Activated T-cell treated with anti-CD3 and anti-CD28 coated beads, Interleukin-2, amount 50 U/mL, for 72 hours (primary cell): ENCODE data around the gene SPATA13. TPM values are rescaled to one million over a fixed set of nuclear protein-coding genes. Genes with fewer than 3 reads are reported as not detected.

Experiments
- ATAC-seq, 2 donors: fragments of 150-1000 bp; cut with Tn5 transposase; replicated peaks in 1 of 2; 2 replicates each; pipeline ENCODE4 v1.10.0; 2021; ENCODE audit warnings: moderate library complexity in 2 of 2, mild to moderate bottlenecking in 1 of 2
- DNase-seq, 2 donors: peaks; one replicate each; pipeline ENCODE4 v3.0.0; 2021 to 2022; ENCODE audit warnings: mixed read lengths in 1 of 2
- H3K27ac Mint-ChIP-seq: one replicate; pipeline ENCODE4 v1.8.0; 2022; ENCODE audit warnings: mild to moderate bottlenecking, moderate library complexity, mixed read lengths
- H3K27me3 Mint-ChIP-seq: one replicate; pipeline ENCODE4 v1.8.0; 2022; ENCODE audit warnings: low read depth, mixed read lengths
- H3K36me3 Mint-ChIP-seq, 2 donors: one replicate each; pipeline ENCODE4 v1.8.0; 2022; ENCODE audit warnings: mixed read lengths in 2 of 2, mild to moderate bottlenecking in 1 of 2; ENCODE audit not compliant: insufficient read depth in 2 of 2
- H3K4me1 Mint-ChIP-seq: one replicate; pipeline ENCODE4 v1.8.0; 2022; ENCODE audit warnings: low read depth, mixed read lengths
- H3K4me3 Mint-ChIP-seq, 2 donors: one replicate each; pipeline ENCODE4 v1.8.0; 2022; ENCODE audit warnings: mild to moderate bottlenecking in 2 of 2, mixed read lengths in 2 of 2, moderate library complexity in 2 of 2
- H3K9me3 Mint-ChIP-seq, 2 donors: one replicate each; pipeline ENCODE4 v1.8.0; 2022; ENCODE audit warnings: mixed read lengths in 2 of 2
- total RNA-seq, 2 donors: library from RNA; stranded (reverse); gene quantifications; one replicate each; pipeline ENCODE4 v1.2.3, GENCODE V29; 2022

SPATA13 gene
- total RNA-seq, 2 donors from 2014 or later, result 60.8 to 68.6 TPM

- H3K27ac Mint-ChIP-seq, result no peak overlapping the region
- no peaks in the 10 kb centered on the region for H3K9me3 Mint-ChIP-seq
- H3K36me3 Mint-ChIP-seq, result no peaks in the 10 kb centered on the region
- peaks cover 48% of the 10 kb centered on the region for H3K4me1 Mint-ChIP-seq
- peak; percentile 56 to 58 for ATAC-seq
- no peaks in the 10 kb centered on the region for H3K27me3 Mint-ChIP-seq
- no peak overlapping the region for H3K4me3 Mint-ChIP-seq
- DNase-seq, result peak; percentile 41 to 44
Observed at GRCh38 chr13:24228852-24229458, 68.4 kb downstream of the SPATA13 start.

- DNase-seq, result no peak
- Mint-ChIP-seq H3K36me3 (no peaks in the 10 kb centered on the region), H3K4me1 (peaks cover 51% of the 10 kb centered on the region), H3K9me3 (no peaks in the 10 kb centered on the region), H3K27ac (no peak overlapping the region), H3K4me3 (no peak overlapping the region), H3K27me3 (no peaks in the 10 kb centered on the region)
- ATAC-seq, result peak in 1 of 2 donors; percentile 29
Observed at GRCh38 chr13:24230428-24231072, 70.0 kb downstream of the SPATA13 start.

DNA sequence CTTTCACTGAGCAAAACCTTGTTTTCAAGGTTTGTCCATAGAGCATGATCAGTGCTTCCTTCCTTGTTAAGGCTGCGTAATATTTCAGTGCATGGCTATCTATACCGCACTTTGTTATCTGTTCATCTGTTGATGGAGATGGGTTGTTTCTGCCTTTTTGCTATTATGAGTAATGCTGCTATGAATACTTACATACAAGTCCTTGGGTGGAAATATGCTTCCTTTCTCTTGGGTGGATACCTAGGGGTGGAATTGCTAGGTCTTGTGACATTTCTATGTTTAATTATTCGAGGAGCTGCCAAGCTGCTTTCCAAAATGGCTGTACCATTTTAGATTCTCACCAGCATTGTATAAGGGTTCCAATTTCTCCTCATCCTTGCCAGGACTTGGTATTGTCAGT, 70.9 kb downstream of the SPATA13 start:
- ATAC-seq (no peak), DNase-seq (no peak)
- no peaks in the 10 kb centered on the region for H3K9me3 Mint-ChIP-seq
- H3K4me1 Mint-ChIP-seq, result peaks cover 51% of the 10 kb centered on the region
- no peak overlapping the region for H3K4me3 Mint-ChIP-seq
- H3K27ac Mint-ChIP-seq, result no peak overlapping the region
- no peaks in the 10 kb centered on the region for H3K27me3 Mint-ChIP-seq
- no peaks in the 10 kb centered on the region for H3K36me3 Mint-ChIP-seq

DNA sequence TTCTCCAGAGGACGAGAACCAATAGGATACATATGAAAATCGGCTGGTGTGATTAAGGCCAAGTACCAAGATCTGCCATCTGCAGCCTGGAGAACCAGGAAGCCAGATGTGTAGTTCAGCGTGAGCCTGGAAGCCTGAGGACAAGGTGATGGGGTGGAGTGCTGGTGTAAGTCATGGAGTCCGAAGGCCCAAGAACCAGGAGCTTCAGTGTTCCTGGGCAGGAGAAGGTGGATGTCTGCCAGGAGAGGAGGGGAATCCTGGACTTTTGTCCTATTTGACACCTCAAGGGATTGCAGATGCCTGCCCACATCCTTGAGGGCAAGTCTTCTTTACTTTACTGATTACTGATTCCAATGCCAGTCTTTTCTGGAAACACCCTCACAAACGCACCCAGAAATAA, 71.5 kb downstream of the SPATA13 start:
- Mint-ChIP-seq H3K9me3 (no peaks in the 10 kb centered on the region), H3K4me1 (peaks cover 51% of the 10 kb centered on the region), H3K36me3 (no peaks in the 10 kb centered on the region), H3K27ac (no peak overlapping the region), H3K27me3 (no peaks in the 10 kb centered on the region), H3K4me3 (no peak overlapping the region)
- ATAC-seq (no peak), DNase-seq (no peak)

GRCh38 chr13:24232474-24232873, 72.0 kb downstream of the SPATA13 start:
- H3K27ac Mint-ChIP-seq, result no peak overlapping the region
- peaks cover 51% of the 10 kb centered on the region for H3K4me1 Mint-ChIP-seq
- no peaks in the 10 kb centered on the region for H3K9me3 Mint-ChIP-seq
- no peaks in the 10 kb centered on the region for H3K27me3 Mint-ChIP-seq
- ATAC-seq (no peak), DNase-seq (no peak)
- no peaks in the 10 kb centered on the region for H3K36me3 Mint-ChIP-seq
- H3K4me3 Mint-ChIP-seq, result no peak overlapping the region

- no peak for DNase-seq
- H3K4me1 Mint-ChIP-seq, result peaks cover 51% of the 10 kb centered on the region
- no peaks in the 10 kb centered on the region for H3K9me3 Mint-ChIP-seq
- peak overlapping the region; percentile 78 for H3K27ac Mint-ChIP-seq
- H3K27me3 Mint-ChIP-seq, result no peaks in the 10 kb centered on the region
- H3K4me3 Mint-ChIP-seq, result peak overlapping the region; percentile 21 to 80
- H3K36me3 Mint-ChIP-seq, result no peaks in the 10 kb centered on the region
- peak; percentile 32 to 64 for ATAC-seq
Observed at GRCh38 chr13:24233351-24233901, 72.9 kb downstream of the SPATA13 start.

DNA sequence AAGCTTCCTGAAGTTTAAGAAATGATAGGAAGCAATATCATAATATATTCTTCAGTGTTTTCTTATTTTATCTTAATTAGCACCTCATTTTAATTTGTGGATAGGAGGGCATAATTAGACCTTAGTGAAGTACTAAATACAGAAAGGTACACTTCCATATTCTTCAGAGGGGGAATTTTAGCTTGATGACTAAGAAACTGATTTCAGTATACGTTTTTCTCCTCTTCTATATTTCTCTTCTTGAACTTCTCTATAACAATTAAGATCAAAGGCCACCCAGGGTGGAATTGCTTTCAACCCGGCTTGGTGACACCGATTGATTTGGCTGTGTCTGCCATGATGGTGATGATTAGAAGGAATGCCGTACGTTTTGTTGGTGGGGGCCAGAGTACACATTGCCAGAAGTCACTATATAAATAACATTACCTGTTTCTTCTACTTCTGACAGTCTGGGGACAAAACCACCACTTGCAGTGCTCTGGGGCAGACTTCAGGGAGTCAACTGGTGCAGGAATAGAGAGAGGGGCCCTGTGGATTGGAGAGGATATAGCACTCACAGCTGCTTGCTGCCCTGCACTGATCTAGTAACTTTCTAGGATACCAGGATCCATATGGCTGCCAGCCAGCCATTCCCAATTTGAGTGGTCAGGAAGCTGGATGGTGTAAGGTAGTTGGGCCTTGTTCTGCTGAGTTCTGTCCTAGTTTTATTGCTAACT, 73.8 kb downstream of the SPATA13 start:
- H3K9me3 Mint-ChIP-seq, result no peaks in the 10 kb centered on the region
- peak; percentile 32 to 38 for ATAC-seq
- no peaks in the 10 kb centered on the region for H3K27me3 Mint-ChIP-seq
- H3K4me3 Mint-ChIP-seq, result peak overlapping the region; percentile 35 to 40
- no peak overlapping the region for H3K27ac Mint-ChIP-seq
- peaks cover 51% of the 10 kb centered on the region for H3K4me1 Mint-ChIP-seq
- H3K36me3 Mint-ChIP-seq, result no peaks in the 10 kb centered on the region
- DNase-seq, result no peak

GRCh38 chr13:24237356-24237755, 76.8 kb downstream of the SPATA13 start:
- ATAC-seq (no peak), DNase-seq (no peak)
- Mint-ChIP-seq H3K27me3 (no peaks in the 10 kb centered on the region), H3K4me1 (peaks cover 30% of the 10 kb centered on the region), H3K27ac (no peak overlapping the region), H3K36me3 (no peaks in the 10 kb centered on the region), H3K9me3 (no peaks in the 10 kb centered on the region), H3K4me3 (no peak overlapping the region)

GRCh38 chr13:24241336-24241735, 80.8 kb downstream of the SPATA13 start:
- ATAC-seq (no peak), DNase-seq (no peak)
- Mint-ChIP-seq H3K4me1 (peaks cover under 1% of the 10 kb centered on the region), H3K4me3 (no peak overlapping the region), H3K27me3 (no peaks in the 10 kb centered on the region), H3K27ac (no peak overlapping the region), H3K9me3 (no peaks in the 10 kb centered on the region), H3K36me3 (no peaks in the 10 kb centered on the region)

DNA sequence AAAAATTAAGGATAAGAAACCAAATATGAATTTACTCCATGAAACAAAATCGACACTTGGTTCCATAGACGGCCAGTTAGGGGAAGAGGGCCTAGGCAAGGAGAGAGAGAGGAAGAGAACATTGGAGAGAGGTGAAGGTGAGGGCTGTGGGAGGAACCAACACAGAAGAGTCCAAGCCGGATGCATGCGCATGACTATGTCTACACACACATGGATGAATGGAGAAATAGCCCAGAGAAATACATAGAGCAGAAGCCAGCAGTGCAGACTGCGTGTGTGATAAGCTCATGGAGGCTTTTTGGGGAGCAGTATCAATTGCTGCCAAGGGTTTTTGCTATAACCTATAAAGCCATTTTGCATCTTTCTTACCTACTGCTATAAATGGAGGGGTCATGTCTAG, 81.6 kb downstream of the SPATA13 start:
- DNase-seq, result no peak
- H3K27ac Mint-ChIP-seq, result no peak overlapping the region
- no peak for ATAC-seq
- no peaks in the 10 kb centered on the region for H3K27me3 Mint-ChIP-seq
- no peak overlapping the region for H3K4me3 Mint-ChIP-seq
- peaks cover 7% of the 10 kb centered on the region for H3K4me1 Mint-ChIP-seq
- no peaks in the 10 kb centered on the region for H3K36me3 Mint-ChIP-seq
- no peaks in the 10 kb centered on the region for H3K9me3 Mint-ChIP-seq

- no peak for ATAC-seq
- Mint-ChIP-seq H3K4me1 (peaks cover 7% of the 10 kb centered on the region), H3K27ac (no peak overlapping the region), H3K27me3 (no peaks in the 10 kb centered on the region), H3K4me3 (no peak overlapping the region), H3K36me3 (no peaks in the 10 kb centered on the region), H3K9me3 (no peaks in the 10 kb centered on the region)
- no peak for DNase-seq
Observed at GRCh38 chr13:24243302-24243701, 82.8 kb downstream of the SPATA13 start.

GRCh38 chr13:24244802-24245201, 84.3 kb downstream of the SPATA13 start:
- ATAC-seq (no peak), DNase-seq (no peak)
- Mint-ChIP-seq H3K27ac (no peak overlapping the region), H3K9me3 (no peaks in the 10 kb centered on the region), H3K4me1 (peaks cover 21% of the 10 kb centered on the region), H3K27me3 (no peaks in the 10 kb centered on the region), H3K36me3 (no peaks in the 10 kb centered on the region), H3K4me3 (no peak overlapping the region)

DNA sequence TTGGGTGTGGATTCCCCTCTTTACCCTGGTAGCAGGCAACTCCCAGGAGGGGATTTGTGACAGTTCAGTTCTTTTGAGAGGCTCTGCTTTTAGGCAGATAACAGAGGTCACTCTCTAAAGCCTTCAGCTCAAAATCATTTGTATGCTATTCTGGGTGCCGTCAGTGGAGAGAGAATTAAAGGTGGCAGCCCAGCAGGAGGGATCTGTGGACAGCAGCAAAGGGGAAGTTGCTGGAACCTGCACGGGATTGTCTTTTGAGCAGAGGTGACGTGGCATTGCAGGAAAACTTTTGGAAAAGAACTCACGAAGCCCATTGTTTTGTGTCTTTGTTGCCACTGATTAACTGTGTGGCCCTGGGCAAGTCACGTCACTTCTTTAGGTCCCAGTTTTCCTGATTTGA, 86.5 kb downstream of the SPATA13 start:
- DNase-seq (no peak), ATAC-seq (no peak)
- Mint-ChIP-seq H3K27ac (no peak overlapping the region), H3K36me3 (no peaks in the 10 kb centered on the region), H3K4me1 (peaks cover 43% of the 10 kb centered on the region), H3K27me3 (no peaks in the 10 kb centered on the region), H3K9me3 (no peaks in the 10 kb centered on the region), H3K4me3 (no peak overlapping the region)
